IMR-90 (cell line): ENCODE measurements around the gene ILK. TPM values are rescaled to one million over a fixed set of nuclear protein-coding genes. Genes with fewer than 3 reads are reported as not detected.

ENCODE experiments used
- ATAC-seq: fragments of 200-7000 bp; cut with Tn5 transposase; 2 replicates; pipeline ENCODE4 v1.9.1; 2020; ENCODE audit warnings: low read depth, mild to moderate bottlenecking, moderate library complexity
- BruUV-seq: library from RNA; stranded (reverse); fragments of 400-500 nt; replicated peaks from 2 replicates; lab custom pipeline; 2021; lab: Mats Ljungman, UMichigan
- CTCF ChIA-PET: fragments of 300-600 bp; formaldehyde crosslinking; extraction: SDS; loops from one replicate; lab custom pipeline; 2021; ENCODE audit warnings: antibody characterized with exemption; lab: Yijun Ruan, JAX
- POLR2A ChIA-PET: fragments of 300-600 bp; sonication (Branson Sonifier 250); formaldehyde crosslinking; loops from one replicate; lab custom pipeline; 2022; ENCODE audit warnings: antibody characterized with exemption; ENCODE audit not compliant: unreplicated experiment; lab: Charles Lee
- DNase-seq: peaks from one replicate; pipeline ENCODE4 v3.0.0; 2013
- H2AFZ ChIP-seq: replicated peaks from 2 replicates; pipeline ENCODE3; 2013; ENCODE audit warnings: low read length, mild to moderate bottlenecking; ENCODE audit not compliant: poor library complexity
- H2AK5ac ChIP-seq: 2 replicates; pipeline ENCODE4 v1.6.1; 2013; ENCODE audit warnings: low read depth, low read length, inconsistent platforms
- H2AK9ac ChIP-seq: replicated peaks from 2 replicates; pipeline ENCODE3; 2013; ENCODE audit warnings: mild to moderate bottlenecking, low read depth, low read length, moderate library complexity; ENCODE audit not compliant: poor library complexity
- H2BK120ac ChIP-seq: 2 replicates; pipeline ENCODE4 v1.6.1; 2013; ENCODE audit warnings: low read depth, low read length, inconsistent platforms
- H2BK15ac ChIP-seq: 3 replicates; pipeline ENCODE4 v1.6.1; 2013; ENCODE audit warnings: low read depth, low read length, inconsistent platforms
- H2BK20ac ChIP-seq: 2 replicates; pipeline ENCODE4 v1.6.1; 2013; ENCODE audit warnings: low read depth, mild to moderate bottlenecking, inconsistent platforms, low read length, moderate library complexity
- H2BK5ac ChIP-seq: 2 replicates; pipeline ENCODE4 v1.6.1; 2013; ENCODE audit warnings: mild to moderate bottlenecking, low read depth, low read length, inconsistent platforms; ENCODE audit not compliant: poor library complexity, severe bottlenecking
- H3K14ac ChIP-seq: replicated peaks from 2 replicates; pipeline ENCODE4 v1.6.1; 2013; ENCODE audit warnings: low read depth, low read length, inconsistent platforms
- H3K18ac ChIP-seq: 2 replicates; pipeline ENCODE4 v1.6.1; 2013; ENCODE audit warnings: low read depth, low read length, control low read depth
- H3K23ac ChIP-seq: 2 replicates; pipeline ENCODE4 v1.6.1; 2013; ENCODE audit warnings: low read depth, low read length, inconsistent platforms
- H3K27ac ChIP-seq: 2 replicates; pipeline ENCODE4 v1.5.1; 2013; ENCODE audit warnings: mild to moderate bottlenecking, control low read depth, low read length; ENCODE audit not compliant: insufficient read depth
- H3K27me3 ChIP-seq: 2 replicates; pipeline ENCODE4 v1.6.1; 2013; ENCODE audit warnings: low read length; ENCODE audit not compliant: control insufficient read depth, insufficient read depth
- H3K36me3 ChIP-seq: 2 replicates; pipeline ENCODE4 v1.6.1; 2013; ENCODE audit warnings: low read length, mixed read lengths; ENCODE audit not compliant: control insufficient read depth, insufficient read depth
- H3K4ac ChIP-seq: 2 replicates; pipeline ENCODE4 v1.6.1; 2013; ENCODE audit warnings: low read depth, low read length, inconsistent platforms
- H3K4me1 ChIP-seq: 2 replicates; pipeline ENCODE4 v1.6.1; 2013; ENCODE audit warnings: low read length, mixed read lengths; ENCODE audit not compliant: control insufficient read depth, insufficient read depth
- H3K4me2 ChIP-seq: 2 replicates; pipeline ENCODE4 v1.6.1; 2013; ENCODE audit warnings: low read depth, mild to moderate bottlenecking, control low read depth, low read length, moderate library complexity
- H3K4me3 ChIP-seq: 2 replicates; pipeline ENCODE4 v1.5.1; 2013; ENCODE audit warnings: low read depth, mild to moderate bottlenecking, control low read depth, low read length, moderate library complexity; ENCODE audit not compliant: insufficient read depth
- H3K56ac ChIP-seq: 2 replicates; pipeline ENCODE4 v1.6.1; 2013; ENCODE audit warnings: low read length, inconsistent platforms; ENCODE audit not compliant: insufficient read depth; ENCODE audit errors: extremely low read depth
- H3K79me1 ChIP-seq, 2 experiments: 2 replicates each; pipeline ENCODE4 v1.6.1; 2013; ENCODE audit warnings: low read length in 2 of 2, inconsistent platforms in 1 of 2, low read depth in 1 of 2
- H3K9ac ChIP-seq: 2 replicates; pipeline ENCODE4 v1.6.1; 2013; ENCODE audit warnings: low read depth, low read length, control low read depth
- H3K9me1 ChIP-seq: 2 replicates; pipeline ENCODE4 v1.6.1; 2013; ENCODE audit warnings: low read length, inconsistent platforms; ENCODE audit not compliant: insufficient read depth
- H3K9me3 ChIP-seq: 2 replicates; pipeline ENCODE4 v1.6.1; 2013; ENCODE audit warnings: low read length; ENCODE audit not compliant: control insufficient read depth, insufficient read depth
- H4K20me1 ChIP-seq: 2 replicates; pipeline ENCODE4 v1.6.1; 2013; ENCODE audit warnings: low read length, inconsistent platforms; ENCODE audit not compliant: insufficient read depth
- H4K5ac ChIP-seq: 2 replicates; pipeline ENCODE4 v1.6.1; 2013; ENCODE audit warnings: mild to moderate bottlenecking, low read depth, low read length, control low read depth
- H4K8ac ChIP-seq, 2 experiments: 2 replicates each; pipeline ENCODE4 v1.6.1; 2013; ENCODE audit warnings: low read depth in 2 of 2, low read length in 2 of 2, control low read depth in 1 of 2, inconsistent platforms in 1 of 2
- H4K91ac ChIP-seq: 2 replicates; pipeline ENCODE4 v1.6.1; 2013; ENCODE audit warnings: low read depth, low read length, inconsistent platforms; ENCODE audit not compliant: insufficient read depth
- BHLHE40 ChIP-seq: fragments of 150-350 bp; IDR thresholded peaks from 2 replicates; pipeline ENCODE4 v1.6.1; 2016; ENCODE audit warnings: mild to moderate bottlenecking, low read depth, low read length
- CEBPB ChIP-seq: IDR thresholded peaks from 2 replicates; pipeline ENCODE4 v1.6.1; 2012; ENCODE audit warnings: low read depth, low read length, improper control_type of control experiment
- CHD1 ChIP-seq: IDR thresholded peaks from 2 replicates; pipeline ENCODE4 v1.6.1; 2012; ENCODE audit warnings: low read depth, low read length, improper control_type of control experiment
- CTCF ChIP-seq: conservative IDR thresholded peaks from 2 replicates; pipeline ENCODE4 v1.5.1; 2012; ENCODE audit warnings: mild to moderate bottlenecking, low read depth, low read length, improper control_type of control experiment
- ELK1 ChIP-seq: fragments of 150-350 bp; IDR thresholded peaks from 2 replicates; pipeline ENCODE4 v1.6.1; 2016; ENCODE audit warnings: low read depth, mild to moderate bottlenecking, low read length, moderate library complexity, borderline replicate concordance
- FOS ChIP-seq: fragments of 150-350 bp; IDR thresholded peaks from 2 replicates; pipeline ENCODE4 v1.6.1; 2016; ENCODE audit warnings: low read depth, low read length
- MAFK ChIP-seq: IDR thresholded peaks from 2 replicates; pipeline ENCODE4 v1.6.1; 2012; ENCODE audit warnings: low read depth, low read length, improper control_type of control experiment
- MAZ ChIP-seq: IDR thresholded peaks from 2 replicates; pipeline ENCODE4 v1.6.1; 2012; ENCODE audit warnings: low read depth, mild to moderate bottlenecking, low read length, improper control_type of control experiment, moderate library complexity, borderline replicate concordance
- MXI1 ChIP-seq: IDR thresholded peaks from 2 replicates; pipeline ENCODE4 v1.6.1; 2012; ENCODE audit warnings: low read depth, mild to moderate bottlenecking, low read length, moderate library complexity, borderline replicate concordance
- NFE2L2 ChIP-seq: fragments of 150-350 bp; IDR thresholded peaks from 2 replicates; pipeline ENCODE4 v1.6.1; 2016; ENCODE audit warnings: low read depth, mild to moderate bottlenecking, low read length
- POLR2A ChIP-seq: IDR thresholded peaks from 2 replicates; pipeline ENCODE4 v1.6.1; 2012; ENCODE audit warnings: mild to moderate bottlenecking, low read depth, low read length
- RAD21 ChIP-seq: IDR thresholded peaks from 2 replicates; pipeline ENCODE4 v1.6.1; 2012; ENCODE audit warnings: low read length, improper control_type of control experiment
- RCOR1 ChIP-seq: IDR thresholded peaks from 2 replicates; pipeline ENCODE4 v1.6.1; 2012; ENCODE audit warnings: mild to moderate bottlenecking, low read length, improper control_type of control experiment; ENCODE audit not compliant: insufficient replicate concordance
- SMC3 ChIP-seq: fragments of 150-350 bp; IDR thresholded peaks from 2 replicates; pipeline ENCODE4 v1.6.1; 2016; ENCODE audit warnings: low read depth, mild to moderate bottlenecking, antibody characterized with exemption, low read length, moderate library complexity
- WGBS, 2 experiments: methylation state at CpG; one replicate each; pipeline versions ENCODE4 v1.1.5 to v1.1.7; 2013; ENCODE audit warnings: missing lambda C conversion rate in 2 of 2; ENCODE audit not compliant: insufficient read length in 1 of 2; ENCODE audit errors: extremely low coverage in 2 of 2; 5-methylcytosine and 5-hydroxymethylcytosine counted together
- dilution Hi-C: fragments of 300-500 bp; cut with HindIII; formaldehyde crosslinking; loops from one replicate; pipeline ENCODE4 v1.14.3; 2018; ENCODE audit warnings: low sequenced_read_pairs; ENCODE audit not compliant: unreplicated experiment
- in situ Hi-C: fragments of 300-500 bp; cut with MboI; formaldehyde crosslinking; loops from 3 replicates; pipeline ENCODE4 v1.14.3; 2019; ENCODE audit warnings: low sequenced_read_pairs, inconsistent platforms, mixed read lengths
- intact Hi-C: fragments of 100-400 bp; cut with micrococcal nuclease; formaldehyde crosslinking; loops from 2 replicates; pipeline ENCODE4 v1.10.0; 2022
- polyA plus RNA-seq, 3 experiments: library from polyadenylated mRNA; depleted of rRNA; stranded (reverse); fragments of >200 nt; gene quantifications; 2 replicates each; pipeline ENCODE4 v1.2.3, GENCODE V29; 2012; ENCODE audit warnings: low replicate concordance in 1 of 3
- total RNA-seq: library from RNA; depleted of rRNA; stranded (reverse); fragments of >200 nt; gene quantifications from 2 replicates; pipeline ENCODE4 v1.2.3, GENCODE V29; 2012
- TF ChIP-seq, protein P1 (sequence below): fragments of 150-350 bp; IDR thresholded peaks from 2 replicates; pipeline ENCODE4 v1.6.1; 2017; ENCODE audit warnings: mild to moderate bottlenecking, antibody characterized with exemption, low read length, low read depth

ILK gene
- total and polyA plus RNA-seq, 2 of the 4 experiments (the other 2 are of a cell fraction), result 339 to 389 TPM

DNA sequence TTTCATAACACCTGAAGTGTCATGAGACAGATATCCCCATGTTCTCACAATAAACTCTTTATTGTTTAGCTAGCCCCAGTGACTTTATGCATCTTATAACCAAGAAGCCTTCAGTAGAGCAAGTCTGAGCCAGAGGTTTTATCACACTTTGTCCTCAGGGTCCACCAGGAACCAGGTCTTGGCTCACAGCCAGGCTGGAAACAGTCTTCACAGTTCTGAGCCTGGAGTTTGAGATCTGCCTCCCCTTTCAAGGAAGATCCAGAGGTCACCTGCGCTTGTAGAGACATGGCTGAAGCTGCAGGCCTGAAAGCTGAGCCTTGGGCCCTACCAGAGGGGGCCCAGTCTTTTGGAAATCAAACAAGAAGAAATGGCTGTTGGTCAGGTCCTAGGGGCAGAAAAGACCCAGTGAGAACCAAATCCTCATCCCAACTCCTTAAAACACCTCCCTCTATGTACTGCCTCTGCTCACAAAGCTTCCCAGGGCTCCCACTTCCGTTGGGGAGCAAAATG lies 3.6 kb upstream of the ILK start:
- no peak overlapping the region for H3K4ac ChIP-seq
- H3K27me3 ChIP-seq, result no peaks in the 10 kb centered on the region
- BruUV-seq, result no TSS peak
- no peak overlapping the region for H3K4me2 ChIP-seq
- H3K23ac ChIP-seq, result no peak overlapping the region
- H3K36me3 ChIP-seq, result peaks cover 40% of the 10 kb centered on the region
- H3K14ac ChIP-seq, result no peak overlapping the region
- intact Hi-C loops (loop anchor here (5.0 kb wide), 2 partner anchors 118 to 157 kb away; partner anchors contain the start of genes ARFIP2 and TIMM10B), dilution Hi-C loops (no loop called here), in situ Hi-C loops (no loop called here)
- H3K27ac ChIP-seq, result no peak overlapping the region
- ChIA-PET POLR2A (no interaction called here), CTCF (no interaction called here)
- H3K4me1 ChIP-seq, result peaks cover 5% of the 10 kb centered on the region; the same call in 1 of the 2 replicates
- WGBS, 2 experiments, result no CpG with 5 or more reads among the region's 2 CpGs
- H2BK120ac ChIP-seq, result no peak overlapping the region
- H3K4me3 ChIP-seq, result no peak overlapping the region
- peaks cover 3% of the 10 kb centered on the region; the same call in 1 of the 2 replicates for H4K20me1 ChIP-seq
- H3K79me1 ChIP-seq, result peaks cover 21 to 80% of the 10 kb centered on the region in 2 experiments
- DNase-seq (no peak), ATAC-seq (no peak)
- H2AK5ac ChIP-seq, result no peak overlapping the region
- no peak overlapping the region for H2BK5ac ChIP-seq
- no peak overlapping the region for H3K18ac ChIP-seq
- H2BK20ac ChIP-seq, result no peak overlapping the region
- H3K9ac ChIP-seq, result no peak overlapping the region
- H4K5ac ChIP-seq, result no peak overlapping the region
- H2AK9ac ChIP-seq, result no peak overlapping the region
- H2BK15ac ChIP-seq, result no peak overlapping the region
- H3K56ac ChIP-seq, result no peak overlapping the region
- H4K91ac ChIP-seq, result no peak overlapping the region
- TF ChIP-seq RAD21, result no peak
- no peak for TF ChIP-seq POLR2A
- no peak for TF ChIP-seq CHD1
- TF ChIP-seq, protein P1, sequence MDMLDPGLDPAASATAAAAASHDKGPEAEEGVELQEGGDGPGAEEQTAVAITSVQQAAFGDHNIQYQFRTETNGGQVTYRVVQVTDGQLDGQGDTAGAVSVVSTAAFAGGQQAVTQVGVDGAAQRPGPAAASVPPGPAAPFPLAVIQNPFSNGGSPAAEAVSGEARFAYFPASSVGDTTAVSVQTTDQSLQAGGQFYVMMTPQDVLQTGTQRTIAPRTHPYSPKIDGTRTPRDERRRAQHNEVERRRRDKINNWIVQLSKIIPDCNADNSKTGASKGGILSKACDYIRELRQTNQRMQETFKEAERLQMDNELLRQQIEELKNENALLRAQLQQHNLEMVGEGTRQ, result no peak
- no peak for TF ChIP-seq CEBPB
- TF ChIP-seq ELK1, result no peak
- TF ChIP-seq RCOR1, result no peak
- TF ChIP-seq MXI1, result no peak
- no peak for TF ChIP-seq BHLHE40
- no peak for TF ChIP-seq FOS
- TF ChIP-seq NFE2L2, result no peak
- no peak for TF ChIP-seq MAZ
- no peak for TF ChIP-seq SMC3
- TF ChIP-seq MAFK, result no peak
- no peak for TF ChIP-seq CTCF
- H3K9me1 ChIP-seq, result peaks cover 14% of the 10 kb centered on the region
- H2AFZ ChIP-seq, result no peak overlapping the region
- H4K8ac ChIP-seq, result no peak overlapping the region
- no peaks in the 10 kb centered on the region for H3K9me3 ChIP-seq
